Neuron (in vitro differentiated cells): ENCODE measurements around the gene UNC93A.
"Not testable (repeated sequence)": the region's sequence is repeated elsewhere in the genome, so short reads cannot be mapped to it uniquely, and the experiment has no call there.

Experiments used
- H2AFZ ChIP-seq: one replicate; pipeline ENCODE4 v1.6.1; 2013; ENCODE audit warnings: low read depth, mild to moderate bottlenecking, inconsistent platforms, low read length, moderate library complexity
- H3K27me3 ChIP-seq: one replicate; pipeline ENCODE4 v1.6.1; 2013; ENCODE audit warnings: low read length; ENCODE audit not compliant: insufficient read depth
- H3K36me3 ChIP-seq: one replicate; pipeline ENCODE4 v1.6.1; 2013; ENCODE audit warnings: low read length; ENCODE audit not compliant: insufficient read depth
- H3K4me1 ChIP-seq: one replicate; pipeline ENCODE4 v1.6.1; 2013; ENCODE audit warnings: low read length; ENCODE audit not compliant: insufficient read depth
- H3K4me3 ChIP-seq: 2 replicates; pipeline ENCODE4 v1.5.1; 2013; ENCODE audit warnings: mild to moderate bottlenecking, low read length, moderate library complexity
- H3K9me3 ChIP-seq: one replicate; pipeline ENCODE4 v1.6.1; 2013; ENCODE audit warnings: low read length

UNC93A gene

GRCh38 chr6:167350731-167351655 lies 59.9 kb downstream of the UNC93A start:
- peak overlapping the region; percentile 81 for H2AFZ ChIP-seq
- H3K27me3 ChIP-seq = no peaks in the 10 kb centered on the region
- peaks cover 5% of the 10 kb centered on the region for H3K4me1 ChIP-seq
- H3K9me3 ChIP-seq = peaks cover 3% of the 10 kb centered on the region
- H3K4me3 ChIP-seq = peak overlapping the region; percentile 52
- H3K36me3 ChIP-seq = no peaks in the 10 kb centered on the region

- Histone ChIP-seq H3K36me3 (no peaks in the 10 kb centered on the region), H2AFZ (peak overlapping the region; percentile 81), H3K9me3 (peaks cover 3% of the 10 kb centered on the region), H3K4me3 (peak overlapping the region; percentile 52), H3K4me1 (peaks cover 5% of the 10 kb centered on the region), H3K27me3 (no peaks in the 10 kb centered on the region)
These were observed 60.7 kb downstream of the UNC93A start for GRCh38 chr6:167351656-167352345.

GRCh38 chr6:167356874-167357273 lies 65.8 kb downstream of the UNC93A start:
- no peaks in the 10 kb centered on the region for H3K36me3 ChIP-seq
- no peaks in the 10 kb centered on the region for H3K27me3 ChIP-seq
- no peak overlapping the region for H2AFZ ChIP-seq
- H3K9me3 ChIP-seq = peaks cover 3% of the 10 kb centered on the region
- H3K4me3 ChIP-seq = no peak overlapping the region
- H3K4me1 ChIP-seq = no peaks in the 10 kb centered on the region

GRCh38 chr6:167358394-167358793 lies 67.3 kb downstream of the UNC93A start:
- H2AFZ ChIP-seq, H3K4me1 ChIP-seq, H3K4me3 ChIP-seq, H3K36me3 ChIP-seq, H3K9me3 ChIP-seq, H3K27me3 ChIP-seq: not testable (repeated sequence)

GRCh38 chr6:167361170-167361569 lies 70.1 kb downstream of the UNC93A start:
- H3K36me3 ChIP-seq, H3K4me1 ChIP-seq, H2AFZ ChIP-seq, H3K9me3 ChIP-seq, H3K4me3 ChIP-seq, H3K27me3 ChIP-seq: not testable (repeated sequence)
